Measurements from ENCODE around the gene ANXA4.
"Not testable (repeated sequence)": the region's sequence is repeated elsewhere in the genome, so short reads cannot be mapped to it uniquely, and the experiment has no call there.

The ANXA4 gene

GRCh38 chr2:69801745-69802290, 59.9 kb downstream of the ANXA4 start:
- no peak for TF ChIP-seq CTCF (IDR thresholded peaks at IDR 0.05; ENCODE audit: poor library complexity, severe bottlenecking)
- ATAC-seq (ENCODE audit: low read depth) (no peak), DNase-seq (ENCODE audit: low spot score) (no peak)
- Histone ChIP-seq H3K27me3 (ENCODE audit: insufficient read depth, poor library complexity, severe bottlenecking) (no peaks in the 10 kb centered on the region), H3K27ac (ENCODE audit: poor library complexity, severe bottlenecking) (no peak overlapping the region), H3K4me3 (ENCODE audit: severe bottlenecking) (no peak overlapping the region), H3K4me1 (ENCODE audit: insufficient read depth, poor library complexity, severe bottlenecking) (peaks cover 9% of the 10 kb centered on the region), H3K9me3 (ENCODE audit: severe bottlenecking) (no peaks in the 10 kb centered on the region), H3K36me3 (ENCODE audit: low read depth) (peaks cover 12% of the 10 kb centered on the region)

- peaks cover 12% of the 10 kb centered on the region for H3K36me3 ChIP-seq (ENCODE audit: low read depth)
- not testable (repeated sequence) for DNase-seq (ENCODE audit: low spot score); ATAC-seq (ENCODE audit: low read depth); H3K27ac ChIP-seq (ENCODE audit: poor library complexity, severe bottlenecking); H3K4me1 ChIP-seq (ENCODE audit: insufficient read depth, poor library complexity, severe bottlenecking); H3K27me3 ChIP-seq (ENCODE audit: insufficient read depth, poor library complexity, severe bottlenecking); H3K9me3 ChIP-seq (ENCODE audit: severe bottlenecking); H3K4me3 ChIP-seq (ENCODE audit: severe bottlenecking)
These were observed 60.9 kb downstream of the ANXA4 start for GRCh38 chr2:69802781-69803367.

GRCh38 chr2:69804416-69804815, 62.5 kb downstream of the ANXA4 start:
- no peak for TF ChIP-seq CTCF (IDR thresholded peaks at IDR 0.05; ENCODE audit: poor library complexity, severe bottlenecking)
- no peak for ATAC-seq (ENCODE audit: low read depth)
- H3K27me3 ChIP-seq (ENCODE audit: insufficient read depth, poor library complexity, severe bottlenecking), result no peaks in the 10 kb centered on the region

GRCh38 chr2:69805887-69806286, 64.0 kb downstream of the ANXA4 start:
- DNase-seq (ENCODE audit: low spot score) (no peak), ATAC-seq (ENCODE audit: low read depth) (no peak)
- peaks cover 12% of the 10 kb centered on the region for H3K36me3 ChIP-seq (ENCODE audit: low read depth)
- H3K4me1 ChIP-seq (ENCODE audit: insufficient read depth, poor library complexity, severe bottlenecking), result no peaks in the 10 kb centered on the region
- no peak overlapping the region for H3K4me3 ChIP-seq (ENCODE audit: severe bottlenecking)
- no peaks in the 10 kb centered on the region for H3K27me3 ChIP-seq (ENCODE audit: insufficient read depth, poor library complexity, severe bottlenecking)
- no peaks in the 10 kb centered on the region for H3K9me3 ChIP-seq (ENCODE audit: severe bottlenecking)
- no peak overlapping the region for H3K27ac ChIP-seq (ENCODE audit: poor library complexity, severe bottlenecking)
- no peak for TF ChIP-seq CTCF (IDR thresholded peaks at IDR 0.05; ENCODE audit: poor library complexity, severe bottlenecking)

More at GRCh38 chr2:69804416-69804815, 62.5 kb downstream of the ANXA4 start:
- no peak overlapping the region for H3K27ac ChIP-seq (ENCODE audit: poor library complexity, severe bottlenecking)
- H3K9me3 ChIP-seq (ENCODE audit: severe bottlenecking), result no peaks in the 10 kb centered on the region
- no peak overlapping the region for H3K4me3 ChIP-seq (ENCODE audit: severe bottlenecking)
- DNase-seq (ENCODE audit: low spot score), result no peak
- H3K36me3 ChIP-seq (ENCODE audit: low read depth), result peaks cover 12% of the 10 kb centered on the region
- H3K4me1 ChIP-seq (ENCODE audit: insufficient read depth, poor library complexity, severe bottlenecking), result no peaks in the 10 kb centered on the region

GRCh38 chr2:69807821-69808540, 66.0 kb downstream of the ANXA4 start:
- no peaks in the 10 kb centered on the region for H3K4me1 ChIP-seq (ENCODE audit: insufficient read depth, poor library complexity, severe bottlenecking)
- ATAC-seq (ENCODE audit: low read depth) (no peak), DNase-seq (ENCODE audit: low spot score) (no peak)
- H3K27me3 ChIP-seq (ENCODE audit: insufficient read depth, poor library complexity, severe bottlenecking), result no peaks in the 10 kb centered on the region
- no peak overlapping the region for H3K27ac ChIP-seq (ENCODE audit: poor library complexity, severe bottlenecking)
- H3K4me3 ChIP-seq (ENCODE audit: severe bottlenecking), result no peak overlapping the region
- no peaks in the 10 kb centered on the region for H3K9me3 ChIP-seq (ENCODE audit: severe bottlenecking)
- TF ChIP-seq CTCF (IDR thresholded peaks at IDR 0.05; ENCODE audit: poor library complexity, severe bottlenecking), result no peak
- H3K36me3 ChIP-seq (ENCODE audit: low read depth), result peaks cover 21% of the 10 kb centered on the region
